Fibroblast of the conjunctiva (primary cell): Measurements from ENCODE around the gene MICA.
A peak's percentile ranks its signal among the peaks of the same experiment; 100 is the strongest.
"Not testable (repeated sequence)": the region's sequence is repeated elsewhere in the genome, so short reads cannot be mapped to it uniquely, and the experiment has no call there.

ENCODE experiments used
- DNase-seq: peaks from one replicate; pipeline ENCODE4 v3.0.0-alpha.2; 2010; ENCODE audit warnings: low read depth

The MICA gene

GRCh38 chr6:31414148-31414770 is 10.9 kb downstream of the MICA start:
- DNase-seq = not testable (repeated sequence)

GRCh38 chr6:31414771-31415265 is 11.4 kb downstream of the MICA start:
- DNase-seq = no peak

GRCh38 chr6:31416394-31417014 is 13.1 kb downstream of the MICA start:
- no peak for DNase-seq

GRCh38 chr6:31418251-31418650 is 14.9 kb downstream of the MICA start:
- no peak for DNase-seq

GRCh38 chr6:31419842-31420241 is 16.4 kb downstream of the MICA start:
- DNase-seq = no peak

- DNase-seq = no peak
Measured at GRCh38 chr6:31420546-31420945, 17.2 kb downstream of the MICA start.

GRCh38 chr6:31422587-31422986 is 19.2 kb downstream of the MICA start:
- no peak for DNase-seq

- DNase-seq = no peak
Measured at GRCh38 chr6:31423550-31423949, 20.2 kb downstream of the MICA start.

GRCh38 chr6:31426395-31427354 is 23.3 kb downstream of the MICA start:
- no peak for DNase-seq

GRCh38 chr6:31430449-31430848 is 27.1 kb downstream of the MICA start:
- no peak for DNase-seq

GRCh38 chr6:31435051-31435450 is 31.7 kb downstream of the MICA start:
- not testable (repeated sequence) for DNase-seq

- no peak for DNase-seq
Measured at GRCh38 chr6:31438222-31438621, 34.8 kb downstream of the MICA start.

GRCh38 chr6:31438677-31439076 is 35.3 kb downstream of the MICA start:
- DNase-seq = no peak

GRCh38 chr6:31441365-31442267 is 38.2 kb downstream of the MICA start:
- DNase-seq = peak; percentile 35

GRCh38 chr6:31446481-31446880 is 43.1 kb downstream of the MICA start:
- DNase-seq = no peak

- not testable (repeated sequence) for DNase-seq
Measured at GRCh38 chr6:31446999-31447789, 43.8 kb downstream of the MICA start.

GRCh38 chr6:31450751-31451150 is 47.4 kb downstream of the MICA start:
- no peak for DNase-seq

GRCh38 chr6:31452859-31453258 is 49.5 kb downstream of the MICA start:
- DNase-seq = no peak

- DNase-seq = no peak
Measured at GRCh38 chr6:31453259-31453658, 49.9 kb downstream of the MICA start.

- DNase-seq = not testable (repeated sequence)
Measured at GRCh38 chr6:31459864-31460263, 56.5 kb downstream of the MICA start.
